ENCODE data around the gene RNU1-4. TPM values are rescaled to one million over a fixed set of nuclear protein-coding genes. Genes with fewer than 3 reads are reported as not detected.
"Not testable (repeated sequence)": the region's sequence is repeated elsewhere in the genome, so short reads cannot be mapped to it uniquely, and the experiment has no call there.

Gene RNU1-4
- polyA plus RNA-seq, 1 donor from 2014 or later, result not detected

DNA sequence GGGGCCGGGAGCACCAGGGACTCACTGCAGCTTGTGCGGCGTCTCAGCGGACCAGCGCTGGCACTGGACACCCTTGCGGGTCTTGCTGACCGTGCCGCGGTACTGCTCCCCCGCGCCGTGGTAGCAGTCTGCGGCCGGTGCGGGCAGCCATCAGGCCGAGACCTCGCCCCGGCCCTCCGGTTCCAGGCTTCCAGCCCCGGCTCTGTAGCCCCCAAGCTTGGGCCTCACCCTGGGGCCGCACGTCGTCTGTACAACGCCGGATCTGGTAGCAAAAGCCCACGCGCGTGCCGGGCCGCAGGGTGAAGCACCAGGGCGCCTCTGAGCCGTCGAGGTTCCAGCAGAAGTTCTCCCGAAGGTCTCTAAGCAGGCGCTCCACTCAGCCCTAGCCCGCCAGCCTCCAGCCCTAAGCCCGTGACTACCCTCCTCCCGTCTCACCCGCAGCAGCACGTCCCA lies 18.8 kb downstream of the RNU1-4 start:
- H3K9me2 ChIP-seq (ENCODE audit: insufficient read depth, low read length); H3K79me2 ChIP-seq (replicated peaks; ENCODE audit: insufficient read depth, low read length); H3K9me3 ChIP-seq (ENCODE audit: low read length); H3K9ac ChIP-seq (ENCODE audit: low read length); H3F3A ChIP-seq (ENCODE audit: insufficient read depth, low read length, poor library complexity, severe bottlenecking); H2AFZ ChIP-seq (ENCODE audit: low read depth, low read length); H3K27ac ChIP-seq (ENCODE audit: low read length); H3K4me2 ChIP-seq (ENCODE audit: low read length); H3K36me3 ChIP-seq (ENCODE audit: insufficient read depth, low read length); H3K27me3 ChIP-seq (ENCODE audit: insufficient read depth, low read depth, low read length); H4K20me1 ChIP-seq (ENCODE audit: insufficient read depth); H3K4me3 ChIP-seq (ENCODE audit: low read length): not testable (repeated sequence)

GRCh38 chr1:16759650-16760455 lies 19.5 kb downstream of the RNU1-4 start:
- H3F3A ChIP-seq (ENCODE audit: insufficient read depth, low read length, poor library complexity, severe bottlenecking); H3K27me3 ChIP-seq (ENCODE audit: insufficient read depth, low read depth, low read length); H3K9ac ChIP-seq (ENCODE audit: low read length); H2AFZ ChIP-seq (ENCODE audit: low read depth, low read length); H3K4me3 ChIP-seq (ENCODE audit: low read length); H3K79me2 ChIP-seq (replicated peaks; ENCODE audit: insufficient read depth, low read length); H3K36me3 ChIP-seq (ENCODE audit: insufficient read depth, low read length); H3K27ac ChIP-seq (ENCODE audit: low read length); H3K9me2 ChIP-seq (ENCODE audit: insufficient read depth, low read length); H3K4me2 ChIP-seq (ENCODE audit: low read length); H4K20me1 ChIP-seq (ENCODE audit: insufficient read depth); H3K9me3 ChIP-seq (ENCODE audit: low read length): not testable (repeated sequence)

DNA sequence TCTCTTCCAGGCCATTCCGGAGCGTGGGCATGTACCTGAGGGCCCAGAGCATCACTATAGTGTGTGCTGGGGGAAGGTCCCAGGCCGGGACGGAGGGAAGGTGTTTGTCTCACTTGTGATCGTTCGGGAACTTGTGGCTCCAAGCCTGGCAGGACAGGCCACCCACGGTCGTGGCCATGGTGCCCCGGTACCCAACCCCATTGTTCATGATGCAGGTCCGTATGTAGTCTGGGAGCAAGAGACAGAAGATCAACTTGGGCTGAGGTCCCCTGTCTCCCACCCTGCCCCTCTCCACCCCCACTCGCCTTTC lies 20.1 kb downstream of the RNU1-4 start:
- not testable (repeated sequence) for H3K36me3 ChIP-seq (ENCODE audit: insufficient read depth, low read length); H3F3A ChIP-seq (ENCODE audit: insufficient read depth, low read length, poor library complexity, severe bottlenecking); H3K9ac ChIP-seq (ENCODE audit: low read length); H3K27ac ChIP-seq (ENCODE audit: low read length); H3K79me2 ChIP-seq (replicated peaks; ENCODE audit: insufficient read depth, low read length); H3K4me2 ChIP-seq (ENCODE audit: low read length); H3K9me2 ChIP-seq (ENCODE audit: insufficient read depth, low read length); H2AFZ ChIP-seq (ENCODE audit: low read depth, low read length); H3K4me3 ChIP-seq (ENCODE audit: low read length); H3K27me3 ChIP-seq (ENCODE audit: insufficient read depth, low read depth, low read length); H3K9me3 ChIP-seq (ENCODE audit: low read length); H4K20me1 ChIP-seq (ENCODE audit: insufficient read depth)

- not testable (repeated sequence) for H3K9ac ChIP-seq (ENCODE audit: low read length); H3K36me3 ChIP-seq (ENCODE audit: insufficient read depth, low read length); H3K79me2 ChIP-seq (replicated peaks; ENCODE audit: insufficient read depth, low read length); H3K9me2 ChIP-seq (ENCODE audit: insufficient read depth, low read length); H3K27ac ChIP-seq (ENCODE audit: low read length); H3K4me2 ChIP-seq (ENCODE audit: low read length); H3F3A ChIP-seq (ENCODE audit: insufficient read depth, low read length, poor library complexity, severe bottlenecking); H4K20me1 ChIP-seq (ENCODE audit: insufficient read depth); H3K9me3 ChIP-seq (ENCODE audit: low read length); H3K4me3 ChIP-seq (ENCODE audit: low read length); H3K27me3 ChIP-seq (ENCODE audit: insufficient read depth, low read depth, low read length); H2AFZ ChIP-seq (ENCODE audit: low read depth, low read length)
These were observed 20.5 kb downstream of the RNU1-4 start for GRCh38 chr1:16760801-16761200.

DNA sequence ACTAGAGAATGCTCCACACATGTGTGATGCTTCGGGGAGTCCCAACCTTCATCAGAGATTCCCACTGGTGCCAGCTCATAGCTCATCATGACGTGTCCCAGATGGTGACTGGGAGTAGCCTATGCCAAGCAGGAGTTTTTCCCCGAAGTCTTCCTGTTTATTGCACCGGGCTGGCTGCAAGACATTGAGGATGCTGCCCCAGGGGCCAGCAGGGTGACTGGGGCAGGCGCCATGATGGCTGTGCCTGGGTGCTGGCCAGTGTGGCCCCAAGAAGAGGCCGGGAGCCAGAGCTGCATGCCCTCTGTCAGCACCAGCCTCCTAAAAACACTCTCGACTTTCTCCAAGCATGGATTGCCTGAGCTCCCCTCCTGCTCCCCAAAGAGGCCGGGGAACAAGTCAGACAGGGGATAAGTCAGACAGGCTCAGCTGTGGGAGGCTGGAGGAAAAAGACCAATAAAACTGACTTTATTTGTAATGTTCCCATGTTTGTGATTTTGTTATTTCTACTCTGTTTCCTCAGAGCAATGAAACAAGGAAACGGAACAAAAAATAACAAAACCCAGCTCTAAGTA lies 24.0 kb downstream of the RNU1-4 start:
- not testable (repeated sequence) for H3K9me2 ChIP-seq (ENCODE audit: insufficient read depth, low read length); H2AFZ ChIP-seq (ENCODE audit: low read depth, low read length); H3K79me2 ChIP-seq (replicated peaks; ENCODE audit: insufficient read depth, low read length); H3K9me3 ChIP-seq (ENCODE audit: low read length); H3K9ac ChIP-seq (ENCODE audit: low read length); H4K20me1 ChIP-seq (ENCODE audit: insufficient read depth); H3K4me2 ChIP-seq (ENCODE audit: low read length); H3F3A ChIP-seq (ENCODE audit: insufficient read depth, low read length, poor library complexity, severe bottlenecking); H3K36me3 ChIP-seq (ENCODE audit: insufficient read depth, low read length); H3K4me3 ChIP-seq (ENCODE audit: low read length); H3K27ac ChIP-seq (ENCODE audit: low read length); H3K27me3 ChIP-seq (ENCODE audit: insufficient read depth, low read depth, low read length)

DNA sequence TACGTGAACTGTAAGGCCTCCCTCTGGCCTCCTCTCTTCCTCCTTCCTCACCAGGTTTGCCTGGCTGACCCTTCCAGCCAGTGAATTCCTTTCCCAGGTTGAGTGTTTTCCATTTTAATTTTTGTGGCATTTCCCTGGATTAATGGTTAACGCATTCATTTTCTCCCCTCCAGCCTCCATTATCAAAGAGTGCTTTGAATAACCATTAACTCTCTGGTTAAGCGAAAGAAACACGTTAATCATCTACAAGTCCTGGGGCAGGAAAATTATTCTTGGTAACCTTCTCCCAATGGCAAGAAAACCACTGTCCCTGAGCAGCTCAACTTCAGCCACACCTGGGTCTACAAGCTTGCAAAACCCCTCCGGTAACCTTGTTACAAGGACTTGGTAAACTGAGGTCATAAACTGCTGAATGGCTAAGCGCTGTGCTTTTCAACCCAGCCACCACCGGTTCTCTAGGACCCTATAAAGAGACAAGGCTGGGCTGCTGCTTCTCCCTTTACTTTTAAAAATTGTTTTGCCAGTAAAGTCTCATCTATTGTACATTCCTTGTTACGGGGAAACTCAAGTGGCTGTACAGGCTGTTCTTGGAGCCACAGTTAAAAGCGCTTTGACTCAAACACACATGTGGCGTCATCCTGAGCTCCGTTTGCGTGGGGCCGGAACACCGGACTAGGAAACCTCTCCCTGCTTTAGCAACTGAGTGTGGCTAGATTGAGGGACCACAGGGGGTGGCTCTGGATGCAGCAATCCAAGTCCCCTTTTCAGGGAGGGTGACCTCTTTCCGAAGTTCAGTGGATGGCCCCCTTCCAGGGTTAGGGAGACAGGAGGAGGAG lies 24.7 kb downstream of the RNU1-4 start:
- H3K9me2 ChIP-seq (ENCODE audit: insufficient read depth, low read length); H3K27me3 ChIP-seq (ENCODE audit: insufficient read depth, low read depth, low read length); H3K4me2 ChIP-seq (ENCODE audit: low read length); H4K20me1 ChIP-seq (ENCODE audit: insufficient read depth); H3K79me2 ChIP-seq (replicated peaks; ENCODE audit: insufficient read depth, low read length); H3K27ac ChIP-seq (ENCODE audit: low read length); H3F3A ChIP-seq (ENCODE audit: insufficient read depth, low read length, poor library complexity, severe bottlenecking); H3K4me3 ChIP-seq (ENCODE audit: low read length); H2AFZ ChIP-seq (ENCODE audit: low read depth, low read length); H3K9ac ChIP-seq (ENCODE audit: low read length); H3K9me3 ChIP-seq (ENCODE audit: low read length); H3K36me3 ChIP-seq (ENCODE audit: insufficient read depth, low read length): not testable (repeated sequence)

- H3F3A ChIP-seq (ENCODE audit: insufficient read depth, low read length, poor library complexity, severe bottlenecking); H2AFZ ChIP-seq (ENCODE audit: low read depth, low read length); H3K79me2 ChIP-seq (replicated peaks; ENCODE audit: insufficient read depth, low read length); H3K9me2 ChIP-seq (ENCODE audit: insufficient read depth, low read length); H3K9ac ChIP-seq (ENCODE audit: low read length); H3K4me2 ChIP-seq (ENCODE audit: low read length); H3K27me3 ChIP-seq (ENCODE audit: insufficient read depth, low read depth, low read length); H3K9me3 ChIP-seq (ENCODE audit: low read length); H4K20me1 ChIP-seq (ENCODE audit: insufficient read depth); H3K36me3 ChIP-seq (ENCODE audit: insufficient read depth, low read length); H3K4me3 ChIP-seq (ENCODE audit: low read length); H3K27ac ChIP-seq (ENCODE audit: low read length): not testable (repeated sequence)
These were observed 25.7 kb downstream of the RNU1-4 start for GRCh38 chr1:16765731-16766605.
